ENCODE results near the gene GTPBP2.
"Not testable (repeated sequence)": the region's sequence is repeated elsewhere in the genome, so short reads cannot be mapped to it uniquely, and the experiment has no call there.

The GTPBP2 gene

DNA sequence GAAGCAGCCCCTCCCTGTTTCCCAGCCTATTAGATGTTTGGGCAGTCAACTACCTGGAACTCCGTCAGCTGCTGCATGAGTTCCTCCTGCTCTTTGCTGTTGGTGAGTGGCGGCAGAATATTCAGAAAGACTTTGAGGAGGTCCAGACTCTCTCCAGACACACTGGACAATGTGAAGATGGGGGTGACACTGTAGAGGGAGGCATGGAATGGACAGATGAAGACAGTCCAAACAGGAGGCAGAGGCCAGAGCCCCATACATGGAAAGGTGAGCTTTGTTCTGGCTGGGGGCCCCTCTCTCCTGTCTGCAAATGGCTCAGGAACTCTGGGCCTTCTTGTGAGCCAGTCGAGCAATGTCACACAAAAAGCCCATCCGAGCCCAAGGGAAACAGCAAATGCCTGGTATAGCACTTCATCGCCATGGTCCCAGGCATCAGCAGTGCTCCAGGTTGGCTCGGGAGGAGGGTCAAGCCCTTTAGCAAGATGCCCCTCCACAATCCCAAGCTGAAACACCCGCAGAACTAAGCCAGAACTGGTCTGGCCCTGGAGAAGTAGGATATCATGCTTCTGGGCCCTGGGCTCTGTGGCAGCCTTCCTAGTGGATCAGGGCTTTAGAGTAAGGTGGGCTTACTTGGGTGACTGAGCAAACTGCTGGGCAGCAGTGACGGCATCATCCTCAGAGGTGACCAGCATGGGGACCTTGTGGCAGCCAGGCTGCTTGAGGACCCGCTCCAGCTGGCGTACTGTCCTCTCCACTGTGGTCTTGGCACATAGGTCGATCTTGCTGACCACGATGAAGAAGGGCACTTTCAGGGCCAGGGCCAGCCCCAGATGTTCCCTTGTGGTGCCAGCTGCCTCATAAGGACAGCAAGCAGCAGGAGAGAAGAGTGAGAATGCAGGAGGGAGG, 4.9 kb downstream of the GTPBP2 start:
- DNase-seq (ENCODE audit: low read depth), result no peak

- DNase-seq (ENCODE audit: low read depth), result no peak
Measured at GRCh38 chr6:43622541-43622940, 6.5 kb downstream of the GTPBP2 start.

DNA sequence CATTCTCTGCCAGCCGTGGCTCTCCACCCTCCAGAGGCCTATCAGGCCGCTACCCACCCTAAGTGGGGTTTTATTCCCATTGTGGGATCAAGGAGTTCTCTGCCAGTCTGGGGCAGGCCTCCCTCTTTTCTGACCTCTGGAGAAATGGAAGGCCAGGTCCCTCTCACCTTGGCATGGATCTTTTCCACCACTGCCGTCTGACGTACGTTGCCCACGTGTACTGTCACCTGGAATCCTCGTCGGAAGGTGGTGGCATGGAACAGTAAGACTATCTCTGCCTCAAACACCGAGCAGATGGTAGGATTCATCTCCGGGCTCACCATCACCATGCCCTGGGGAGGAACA, 7.3 kb downstream of the GTPBP2 start:
- no peak for DNase-seq (ENCODE audit: low read depth)

GRCh38 chr6:43621078-43621835, 7.8 kb downstream of the GTPBP2 start:
- no peak for DNase-seq (ENCODE audit: low read depth)

GRCh38 chr6:43616725-43617472, 12.2 kb downstream of the GTPBP2 start:
- DNase-seq (ENCODE audit: low read depth), result no peak

DNA sequence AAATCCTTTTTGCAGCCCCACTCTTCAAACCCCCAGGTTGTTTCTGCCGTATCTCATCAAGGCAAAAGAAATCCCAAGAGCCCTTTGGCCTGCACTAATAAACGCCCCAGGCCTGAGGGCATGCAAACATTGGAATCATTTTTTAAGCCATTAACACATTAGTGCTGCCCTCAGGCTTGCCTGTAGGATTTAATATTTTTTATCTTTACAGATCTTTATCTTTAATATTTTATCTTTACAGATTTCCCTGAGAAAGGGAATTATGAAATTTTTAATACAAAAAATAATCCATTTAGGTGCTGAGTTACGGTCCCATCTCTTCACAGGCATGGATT, 14.7 kb downstream of the GTPBP2 start:
- DNase-seq (ENCODE audit: low read depth), result no peak

DNA sequence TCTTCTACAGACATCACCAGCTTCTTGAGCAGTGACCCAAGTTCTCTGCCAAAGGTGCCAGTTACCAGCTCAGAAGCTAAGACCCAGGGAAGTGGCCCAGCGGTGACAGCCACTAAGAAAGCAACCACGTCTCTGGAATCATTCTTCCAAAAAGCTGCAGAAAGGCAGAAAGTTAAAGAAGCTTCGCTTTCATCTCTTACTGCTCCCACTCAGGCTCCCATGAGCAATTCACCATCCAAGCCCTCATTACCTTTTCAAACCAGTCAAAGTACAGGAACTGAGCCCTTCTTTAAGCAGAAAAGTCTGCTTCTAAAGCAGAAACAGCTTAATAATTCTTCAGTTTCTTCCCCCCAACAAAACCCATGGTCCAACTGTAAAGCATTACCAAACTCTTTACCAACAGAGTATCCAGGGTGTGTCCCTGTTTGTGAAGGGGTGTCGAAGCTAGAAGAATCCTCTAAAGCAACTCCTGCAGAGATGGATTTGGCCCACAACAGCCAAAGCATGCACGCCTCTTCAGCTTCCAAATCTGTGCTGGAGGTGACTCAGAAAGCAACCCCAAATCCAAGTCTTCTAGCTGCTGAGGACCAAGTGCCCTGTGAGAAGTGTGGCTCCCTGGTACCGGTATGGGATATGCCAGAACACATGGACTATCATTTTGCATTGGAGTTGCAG, 15.2 kb downstream of the GTPBP2 start:
- DNase-seq (ENCODE audit: low read depth), result no peak

DNA sequence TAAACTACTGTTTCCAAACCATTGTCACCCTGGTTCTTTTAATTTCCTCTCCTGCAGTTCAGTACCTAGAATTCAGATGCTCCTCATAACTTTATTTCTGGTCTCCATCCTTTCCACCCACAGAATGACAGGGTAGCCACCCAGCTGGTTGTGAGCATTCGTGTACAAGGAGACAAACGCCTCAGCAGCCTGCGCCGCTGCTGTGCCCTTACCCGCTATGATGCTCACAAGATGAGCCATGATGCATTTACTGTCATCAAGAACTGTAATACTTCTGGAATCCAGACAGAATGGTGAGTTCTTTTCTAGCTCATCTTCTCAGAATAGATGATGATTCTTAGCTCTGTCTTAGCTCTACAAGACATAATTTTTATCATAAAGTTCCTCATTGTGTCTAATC, 18.6 kb downstream of the GTPBP2 start:
- DNase-seq (ENCODE audit: low read depth), result no peak

GRCh38 chr6:43609402-43609801, 19.7 kb downstream of the GTPBP2 start:
- DNase-seq (ENCODE audit: low read depth), result no peak

DNA sequence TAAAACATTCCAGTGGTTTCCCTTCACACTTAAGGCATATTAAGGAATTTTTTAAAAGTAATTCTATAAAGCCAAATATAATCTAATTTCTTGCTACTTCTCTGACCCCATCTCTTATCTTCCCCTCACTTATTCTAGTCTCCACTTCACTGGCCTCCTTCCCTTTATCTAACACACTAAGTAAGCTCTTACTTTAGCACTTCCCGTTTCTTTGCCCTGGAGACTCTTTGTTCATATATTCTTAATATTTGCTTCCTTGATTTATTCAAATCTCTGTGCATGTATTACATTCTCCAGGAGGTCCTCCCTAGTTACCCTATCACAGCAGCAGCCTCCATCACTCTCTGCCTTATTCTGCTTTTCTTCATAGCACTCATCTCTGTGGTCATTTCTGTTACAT, 20.3 kb downstream of the GTPBP2 start:
- DNase-seq (ENCODE audit: low read depth), result no peak

DNA sequence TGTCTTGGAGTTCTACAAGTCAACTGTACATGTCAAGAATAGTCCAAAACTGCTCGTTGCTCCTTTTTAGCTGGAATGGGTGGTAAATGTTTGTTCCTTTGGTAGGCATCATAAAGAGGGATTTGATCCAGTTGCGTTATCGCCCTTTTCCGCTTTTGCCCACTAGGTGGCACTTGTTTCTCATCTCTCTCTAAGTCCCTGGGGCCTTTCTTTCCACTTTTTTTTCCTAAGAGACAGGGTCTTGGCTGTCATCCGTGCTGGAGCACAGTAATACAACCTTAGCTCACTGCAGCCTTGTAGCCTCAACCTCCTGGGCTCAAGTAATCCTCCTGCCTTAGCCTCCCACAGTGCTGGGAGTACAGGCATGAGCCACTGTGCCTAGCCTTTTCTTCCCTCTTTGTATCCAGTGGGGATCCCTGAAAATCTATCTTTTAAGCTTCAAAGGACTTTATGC, 20.7 kb downstream of the GTPBP2 start:
- no peak for DNase-seq (ENCODE audit: low read depth)

DNA sequence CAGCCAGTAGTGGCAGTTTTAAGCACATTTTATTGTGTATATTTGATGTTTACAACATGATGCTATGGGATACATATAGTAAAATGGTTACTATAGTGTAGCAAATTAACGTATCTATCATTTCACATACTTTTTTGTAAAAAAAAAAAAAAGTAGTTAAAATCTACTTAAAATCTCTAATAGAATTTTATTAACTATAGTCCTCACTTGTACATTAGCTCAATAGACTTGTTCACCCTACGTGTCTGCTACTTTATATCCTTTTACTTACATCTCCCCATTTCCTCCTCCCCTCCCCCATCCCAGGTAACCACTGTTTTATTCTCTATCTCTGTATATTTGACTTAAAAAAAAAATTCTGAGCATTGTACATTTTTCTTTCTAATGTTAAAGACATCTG, 23.0 kb downstream of the GTPBP2 start:
- DNase-seq (ENCODE audit: low read depth), result no peak

- peak; percentile 74 for DNase-seq (ENCODE audit: low read depth)
Measured at GRCh38 chr6:43604174-43604573, 24.9 kb downstream of the GTPBP2 start.

DNA sequence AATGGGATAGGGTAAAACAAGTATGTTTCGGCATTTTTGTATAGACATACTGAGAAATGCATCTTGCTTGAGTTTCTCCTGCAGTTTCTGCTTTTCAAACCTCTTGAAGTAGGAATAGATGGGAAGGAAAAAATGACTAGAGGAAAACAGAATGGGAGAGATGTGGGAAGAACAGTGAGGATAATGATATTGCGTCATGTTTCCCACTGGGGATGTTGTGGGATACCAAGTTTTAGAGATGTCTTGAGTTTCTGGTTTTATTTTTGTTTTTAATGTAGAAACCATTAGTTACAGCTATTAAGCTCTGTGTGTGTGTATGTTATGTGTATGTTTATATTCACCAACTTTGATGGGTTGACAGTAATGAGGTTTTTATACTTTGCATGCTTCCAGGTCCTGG, 28.5 kb downstream of the GTPBP2 start:
- no peak for DNase-seq (ENCODE audit: low read depth)

GRCh38 chr6:43593938-43594337, 35.1 kb downstream of the GTPBP2 start:
- no peak for DNase-seq (ENCODE audit: low read depth)

GRCh38 chr6:43589564-43589963, 39.5 kb downstream of the GTPBP2 start:
- not testable (repeated sequence) for DNase-seq (ENCODE audit: low read depth)

DNA sequence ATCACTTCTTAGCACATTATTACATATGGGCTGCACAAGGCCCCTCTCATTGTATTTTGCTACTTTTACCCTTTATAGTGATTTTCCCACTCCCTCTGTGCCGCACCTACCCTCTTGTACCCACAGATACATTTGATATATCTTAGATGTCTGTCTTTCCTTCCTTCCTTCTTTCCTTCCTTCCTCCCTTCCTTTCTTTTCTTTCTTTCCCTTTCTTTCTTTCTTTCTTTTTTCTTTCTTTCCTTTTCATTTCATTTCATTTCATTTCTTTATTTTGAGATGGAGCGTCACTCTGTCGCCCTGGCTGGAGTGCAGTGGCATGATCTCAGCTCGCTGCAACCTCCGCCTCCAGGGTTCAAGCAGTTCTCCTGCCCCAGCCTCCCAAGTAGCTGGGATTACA, 40.9 kb downstream of the GTPBP2 start:
- DNase-seq (ENCODE audit: low read depth), result no peak

GRCh38 chr6:43584892-43585570, 44.0 kb downstream of the GTPBP2 start:
- no peak for DNase-seq (ENCODE audit: low read depth)

DNA sequence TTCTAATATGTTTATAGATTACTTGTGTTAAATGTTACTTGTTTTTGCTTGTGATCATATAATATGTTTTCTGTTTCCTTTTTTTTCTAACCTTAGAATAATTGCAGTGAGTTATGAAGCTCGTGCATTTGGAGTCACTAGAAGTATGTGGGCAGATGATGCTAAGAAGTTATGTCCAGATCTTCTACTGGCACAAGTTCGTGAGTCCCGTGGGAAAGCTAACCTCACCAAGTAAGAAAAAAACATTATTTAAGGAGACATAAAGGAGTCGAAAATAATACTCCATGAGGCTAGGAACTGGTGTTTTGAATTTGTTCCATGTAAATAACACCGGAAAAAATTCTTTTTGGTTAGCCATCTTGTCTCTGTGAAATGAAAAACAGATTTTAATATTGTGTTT, 46.2 kb downstream of the GTPBP2 start:
- DNase-seq (ENCODE audit: low read depth), result no peak

GRCh38 chr6:43579171-43579570, 49.9 kb downstream of the GTPBP2 start:
- no peak for DNase-seq (ENCODE audit: low read depth)

- no peak for DNase-seq (ENCODE audit: low read depth)
Measured at GRCh38 chr6:43578748-43579147, 50.3 kb downstream of the GTPBP2 start.
